NB4 (cell line): Measurements from ENCODE around the gene DIP2C.

Experiments used
- DNase-seq: peaks from one replicate; pipeline ENCODE4 v3.0.0; 2010; ENCODE audit warnings: low read depth
- H3K4me3 ChIP-seq: one replicate; pipeline ENCODE4 v1.5.1; 2011; ENCODE audit warnings: mild to moderate bottlenecking, low read depth, low read length, moderate library complexity
- CTCF ChIP-seq: IDR thresholded peaks from one replicate; pipeline ENCODE4 v1.5.1; 2012; ENCODE audit warnings: low read depth, low read length
- MYC ChIP-seq: IDR thresholded peaks from 2 replicates; pipeline ENCODE4 v1.6.1; 2011; ENCODE audit warnings: low read depth, low read length
- POLR2A ChIP-seq: IDR thresholded peaks from 2 replicates; pipeline ENCODE4 v1.6.1; 2011; ENCODE audit warnings: mild to moderate bottlenecking; ENCODE audit not compliant: insufficient read length; ENCODE audit errors: extremely low read depth
- TF ChIP-seq, protein P1 (sequence below): IDR thresholded peaks from 2 replicates; pipeline ENCODE4 v1.6.1; 2011; ENCODE audit warnings: low read depth, low read length

DIP2C gene

GRCh38 chr10:621981-622740 lies 67.3 kb downstream of the DIP2C start:
- no peak for TF ChIP-seq CTCF
- no peak for TF ChIP-seq POLR2A
- TF ChIP-seq, protein P1, sequence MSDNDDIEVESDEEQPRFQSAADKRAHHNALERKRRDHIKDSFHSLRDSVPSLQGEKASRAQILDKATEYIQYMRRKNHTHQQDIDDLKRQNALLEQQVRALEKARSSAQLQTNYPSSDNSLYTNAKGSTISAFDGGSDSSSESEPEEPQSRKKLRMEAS: no peak
- no peak for TF ChIP-seq MYC
- DNase-seq: no peak
- H3K4me3 ChIP-seq: no peak overlapping the region

- TF ChIP-seq, protein P1: no peak
- TF ChIP-seq POLR2A (no peak), MYC (no peak), CTCF (no peak)
- H3K4me3 ChIP-seq: no peak overlapping the region
- DNase-seq: no peak
Observed at GRCh38 chr10:621513-621912, 68.0 kb downstream of the DIP2C start.

GRCh38 chr10:620971-621370 lies 68.5 kb downstream of the DIP2C start:
- H3K4me3 ChIP-seq: no peak overlapping the region
- no peak for TF ChIP-seq MYC
- TF ChIP-seq CTCF: no peak
- TF ChIP-seq POLR2A: no peak
- TF ChIP-seq, protein P1: no peak
- DNase-seq: no peak

DNA sequence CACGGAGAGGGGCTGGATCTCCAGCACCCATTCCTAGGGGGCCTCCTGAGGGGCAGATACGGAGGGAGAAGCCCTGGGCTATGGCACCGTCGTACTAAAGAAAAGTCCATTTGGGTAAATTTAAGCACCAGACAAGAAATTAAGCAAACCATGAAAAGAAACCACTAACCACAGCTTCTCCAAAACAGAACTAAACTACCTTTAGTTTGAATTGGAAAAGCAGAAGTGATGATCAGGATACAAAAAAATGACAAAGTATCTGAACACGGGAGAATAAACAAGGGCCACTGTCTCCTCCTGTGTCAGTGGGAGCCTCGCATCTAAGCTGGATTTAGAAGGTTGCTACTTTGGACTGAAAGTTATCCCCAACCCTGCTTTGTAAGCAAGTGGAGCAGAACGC lies 69.1 kb downstream of the DIP2C start:
- DNase-seq: peak; percentile 69
- TF ChIP-seq CTCF: no peak
- TF ChIP-seq, protein P1: no peak
- no peak for TF ChIP-seq MYC
- TF ChIP-seq POLR2A: no peak
- no peak overlapping the region for H3K4me3 ChIP-seq

- no peak for TF ChIP-seq MYC
- no peak for DNase-seq
- H3K4me3 ChIP-seq: no peak overlapping the region
Observed at GRCh38 chr10:619710-620109, 69.8 kb downstream of the DIP2C start.

DNA sequence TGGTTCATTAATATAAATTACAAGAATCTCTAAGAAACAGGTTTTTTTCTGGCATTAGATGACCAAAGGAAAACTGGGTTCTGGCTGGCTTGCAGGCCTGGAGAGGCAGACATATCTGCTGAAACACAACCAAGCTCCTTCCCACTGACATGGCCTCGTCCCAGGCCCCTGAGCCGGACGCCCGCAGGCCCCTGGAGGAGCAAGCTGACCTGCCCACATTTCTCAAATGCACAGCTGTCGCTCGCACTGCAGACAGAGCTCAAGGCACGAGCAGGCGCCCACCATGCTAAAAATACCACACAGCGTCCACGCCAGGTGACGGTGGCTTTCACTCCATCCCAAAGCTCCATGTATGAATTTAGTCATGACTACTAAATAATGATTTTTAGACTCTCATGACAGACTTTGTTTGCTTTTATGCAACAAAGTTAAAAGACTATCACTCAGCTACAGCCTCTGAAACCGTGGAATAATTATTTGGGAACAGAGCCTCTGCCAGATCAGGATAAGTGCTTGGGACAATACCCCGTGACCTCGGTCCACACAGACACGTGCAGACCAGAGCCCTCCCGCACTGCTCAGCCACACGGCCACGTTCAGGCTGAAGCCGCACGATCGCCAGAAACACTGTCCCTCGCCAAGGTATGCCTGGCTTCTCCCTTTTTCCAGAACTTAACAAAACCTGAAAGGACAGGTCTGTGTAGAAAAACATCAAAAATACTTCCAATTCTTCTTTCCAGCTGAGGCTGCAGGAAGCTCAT lies 71.1 kb downstream of the DIP2C start:
- TF ChIP-seq MYC (no peak), POLR2A (no peak), CTCF (no peak)
- TF ChIP-seq, protein P1: no peak
- H3K4me3 ChIP-seq: no peak overlapping the region
- no peak for DNase-seq
